GM19099 (cell line): ENCODE measurements around the gene MRPL11.

Experiments used
- POLR2A ChIP-seq: IDR thresholded peaks from 3 replicates; pipeline ENCODE4 v1.6.1; 2011; ENCODE audit warnings: low read depth; ENCODE audit not compliant: insufficient read length; ENCODE audit errors: extremely low read depth

MRPL11 gene

GRCh38 chr11:66418168-66418985, 20.3 kb downstream of the MRPL11 start:
- TF ChIP-seq POLR2A, result no peak

- TF ChIP-seq POLR2A, result no peak
These were observed 21.6 kb downstream of the MRPL11 start for GRCh38 chr11:66417000-66417399.

- no peak for TF ChIP-seq POLR2A
These were observed 23.2 kb downstream of the MRPL11 start for GRCh38 chr11:66415423-66415822.

- TF ChIP-seq POLR2A, result no peak
These were observed 24.3 kb downstream of the MRPL11 start for GRCh38 chr11:66414120-66414934.

GRCh38 chr11:66413167-66413566, 25.5 kb downstream of the MRPL11 start:
- TF ChIP-seq POLR2A, result no peak

- no peak for TF ChIP-seq POLR2A
These were observed 26.5 kb downstream of the MRPL11 start for GRCh38 chr11:66412110-66412509.

GRCh38 chr11:66411323-66411722, 27.3 kb downstream of the MRPL11 start:
- TF ChIP-seq POLR2A, result no peak

- TF ChIP-seq POLR2A, result no peak
These were observed 28.5 kb downstream of the MRPL11 start for GRCh38 chr11:66410191-66410590.

GRCh38 chr11:66409226-66409625, 29.4 kb downstream of the MRPL11 start:
- TF ChIP-seq POLR2A, result no peak

GRCh38 chr11:66408488-66409214, 30.0 kb downstream of the MRPL11 start:
- TF ChIP-seq POLR2A, result no peak

GRCh38 chr11:66407651-66408050, 31.0 kb downstream of the MRPL11 start:
- no peak for TF ChIP-seq POLR2A

- no peak for TF ChIP-seq POLR2A
These were observed 44.7 kb downstream of the MRPL11 start for GRCh38 chr11:66393954-66394353.

- TF ChIP-seq POLR2A, result no peak
These were observed 47.3 kb downstream of the MRPL11 start for GRCh38 chr11:66391322-66391721.

GRCh38 chr11:66388780-66389386, 49.8 kb downstream of the MRPL11 start:
- TF ChIP-seq POLR2A, result no peak
